ENCODE measurements around the gene TXNRD1.

- TF ChIP-seq CTCF (IDR thresholded peaks at IDR 0.05) (no peak), POLR2A (IDR thresholded peaks at IDR 0.05) (no peak), POLR2AphosphoS5 (IDR thresholded peaks at IDR 0.05) (no peak), EP300 (IDR thresholded peaks at IDR 0.05) (no peak)
Observed at GRCh38 chr12:104359216-104359615, 143.6 kb downstream of the TXNRD1 start.
